ENCODE results near the gene PADI3. TPM values are rescaled to one million over a fixed set of nuclear protein-coding genes. Genes with fewer than 3 reads are reported as not detected.

Gene PADI3
- total RNA-seq, 1 experiment from 2014 or later, result 0.61 TPM

DNA sequence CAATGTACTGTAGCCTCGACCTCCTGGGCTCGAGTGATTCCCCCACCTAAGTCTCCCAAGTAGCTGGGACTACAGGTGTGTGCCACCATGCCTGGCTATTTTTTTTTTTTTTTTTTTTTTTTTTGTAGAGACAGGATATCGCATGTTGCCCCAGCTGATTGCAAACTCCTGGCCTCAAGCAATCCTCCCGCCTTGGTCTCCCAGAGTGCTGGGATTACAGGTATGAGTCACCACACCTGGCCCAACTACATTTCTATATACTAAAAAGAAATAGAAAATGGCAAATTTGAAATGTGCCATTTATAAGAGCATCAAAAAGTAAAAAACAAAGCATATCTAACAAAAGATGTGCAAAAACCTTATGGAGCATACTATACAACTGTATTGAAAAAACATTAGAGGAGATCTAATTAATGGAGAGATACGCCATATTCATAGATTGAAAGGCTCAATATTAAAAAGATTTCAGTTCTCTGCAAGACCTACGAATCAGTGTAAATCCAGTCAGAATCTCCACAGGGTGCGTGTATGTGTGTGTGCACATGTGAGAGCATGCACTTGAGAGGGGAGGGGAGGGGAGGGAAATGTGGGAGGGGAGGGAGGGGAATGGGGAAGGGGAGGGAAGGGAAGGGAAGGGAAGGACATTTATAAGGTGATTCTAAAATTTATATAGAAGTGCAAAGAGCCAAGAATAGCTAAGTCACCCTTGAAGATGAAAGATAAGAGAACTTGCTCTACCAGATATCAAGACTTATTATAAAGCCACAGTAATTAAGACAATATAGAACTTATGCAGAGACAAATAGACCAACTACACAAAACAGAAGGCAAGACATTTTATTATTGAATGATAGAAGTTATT, 43.6 kb downstream of the PADI3 start:
- POLR2A ChIA-PET, result interaction anchor here (0.6 kb wide), 1 partner anchor 729 kb away, joined by 3 read pairs; no protein-coding TSS in a partner anchor
- Mint-ChIP-seq H3K27me3 (ENCODE audit: low read depth) (peaks cover 2% of the 10 kb centered on the region; the same call in 1 of the 2 replicates), H3K36me3 (no peaks in the 10 kb centered on the region), H3K27ac (no peak overlapping the region), H3K4me3 (no peak overlapping the region), H3K4me1 (peaks cover 3% of the 10 kb centered on the region; the same call in 1 of the 2 replicates), H3K9me3 (no peaks in the 10 kb centered on the region)
- CTCF ChIA-PET, result interaction anchor here (1.2 kb wide), 1 partner anchor 43 kb away, joined by 3 read pairs; no protein-coding TSS in a partner anchor
- ATAC-seq, result no peak
- TF ChIP-seq, protein P1, sequence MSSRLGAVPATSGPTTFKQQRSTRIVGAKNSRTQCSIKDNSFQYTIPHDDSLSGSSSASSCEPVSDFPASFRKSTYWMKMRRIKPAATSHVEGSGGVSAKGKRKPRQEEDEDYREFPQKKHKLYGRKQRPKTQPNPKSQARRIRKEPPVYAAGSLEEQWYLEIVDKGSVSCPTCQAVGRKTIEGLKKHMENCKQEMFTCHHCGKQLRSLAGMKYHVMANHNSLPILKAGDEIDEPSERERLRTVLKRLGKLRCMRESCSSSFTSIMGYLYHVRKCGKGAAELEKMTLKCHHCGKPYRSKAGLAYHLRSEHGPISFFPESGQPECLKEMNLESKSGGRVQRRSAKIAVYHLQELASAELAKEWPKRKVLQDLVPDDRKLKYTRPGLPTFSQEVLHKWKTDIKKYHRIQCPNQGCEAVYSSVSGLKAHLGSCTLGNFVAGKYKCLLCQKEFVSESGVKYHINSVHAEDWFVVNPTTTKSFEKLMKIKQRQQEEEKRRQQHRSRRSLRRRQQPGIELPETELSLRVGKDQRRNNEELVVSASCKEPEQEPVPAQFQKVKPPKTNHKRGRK (CRISPR knock-in tag; IDR thresholded peaks at IDR 0.05; ENCODE audit: borderline replicate concordance), result no peak
- no peak for TF ChIP-seq MYBL2 (CRISPR knock-in tag; IDR thresholded peaks at IDR 0.05)
- no peak for TF ChIP-seq NR3C1 (CRISPR knock-in tag; conservative IDR thresholded peaks at IDR 0.05; ENCODE audit: low read depth)
- TF ChIP-seq RELA (CRISPR knock-in tag; IDR thresholded peaks at IDR 0.05; ENCODE audit: borderline replicate concordance), result no peak
- TF ChIP-seq, protein P2, sequence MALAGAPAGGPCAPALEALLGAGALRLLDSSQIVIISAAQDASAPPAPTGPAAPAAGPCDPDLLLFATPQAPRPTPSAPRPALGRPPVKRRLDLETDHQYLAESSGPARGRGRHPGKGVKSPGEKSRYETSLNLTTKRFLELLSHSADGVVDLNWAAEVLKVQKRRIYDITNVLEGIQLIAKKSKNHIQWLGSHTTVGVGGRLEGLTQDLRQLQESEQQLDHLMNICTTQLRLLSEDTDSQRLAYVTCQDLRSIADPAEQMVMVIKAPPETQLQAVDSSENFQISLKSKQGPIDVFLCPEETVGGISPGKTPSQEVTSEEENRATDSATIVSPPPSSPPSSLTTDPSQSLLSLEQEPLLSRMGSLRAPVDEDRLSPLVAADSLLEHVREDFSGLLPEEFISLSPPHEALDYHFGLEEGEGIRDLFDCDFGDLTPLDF (CRISPR knock-in tag; IDR thresholded peaks at IDR 0.05), result no peak
- TF ChIP-seq NFE2L1 (CRISPR knock-in tag; IDR thresholded peaks at IDR 0.05), result no peak
- TF ChIP-seq, protein P3, sequence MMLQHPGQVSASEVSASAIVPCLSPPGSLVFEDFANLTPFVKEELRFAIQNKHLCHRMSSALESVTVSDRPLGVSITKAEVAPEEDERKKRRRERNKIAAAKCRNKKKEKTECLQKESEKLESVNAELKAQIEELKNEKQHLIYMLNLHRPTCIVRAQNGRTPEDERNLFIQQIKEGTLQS (CRISPR knock-in tag; conservative IDR thresholded peaks at IDR 0.05), result no peak
- TF ChIP-seq MAX (CRISPR knock-in tag; IDR thresholded peaks at IDR 0.05), result no peak
- TF ChIP-seq, protein P4, sequence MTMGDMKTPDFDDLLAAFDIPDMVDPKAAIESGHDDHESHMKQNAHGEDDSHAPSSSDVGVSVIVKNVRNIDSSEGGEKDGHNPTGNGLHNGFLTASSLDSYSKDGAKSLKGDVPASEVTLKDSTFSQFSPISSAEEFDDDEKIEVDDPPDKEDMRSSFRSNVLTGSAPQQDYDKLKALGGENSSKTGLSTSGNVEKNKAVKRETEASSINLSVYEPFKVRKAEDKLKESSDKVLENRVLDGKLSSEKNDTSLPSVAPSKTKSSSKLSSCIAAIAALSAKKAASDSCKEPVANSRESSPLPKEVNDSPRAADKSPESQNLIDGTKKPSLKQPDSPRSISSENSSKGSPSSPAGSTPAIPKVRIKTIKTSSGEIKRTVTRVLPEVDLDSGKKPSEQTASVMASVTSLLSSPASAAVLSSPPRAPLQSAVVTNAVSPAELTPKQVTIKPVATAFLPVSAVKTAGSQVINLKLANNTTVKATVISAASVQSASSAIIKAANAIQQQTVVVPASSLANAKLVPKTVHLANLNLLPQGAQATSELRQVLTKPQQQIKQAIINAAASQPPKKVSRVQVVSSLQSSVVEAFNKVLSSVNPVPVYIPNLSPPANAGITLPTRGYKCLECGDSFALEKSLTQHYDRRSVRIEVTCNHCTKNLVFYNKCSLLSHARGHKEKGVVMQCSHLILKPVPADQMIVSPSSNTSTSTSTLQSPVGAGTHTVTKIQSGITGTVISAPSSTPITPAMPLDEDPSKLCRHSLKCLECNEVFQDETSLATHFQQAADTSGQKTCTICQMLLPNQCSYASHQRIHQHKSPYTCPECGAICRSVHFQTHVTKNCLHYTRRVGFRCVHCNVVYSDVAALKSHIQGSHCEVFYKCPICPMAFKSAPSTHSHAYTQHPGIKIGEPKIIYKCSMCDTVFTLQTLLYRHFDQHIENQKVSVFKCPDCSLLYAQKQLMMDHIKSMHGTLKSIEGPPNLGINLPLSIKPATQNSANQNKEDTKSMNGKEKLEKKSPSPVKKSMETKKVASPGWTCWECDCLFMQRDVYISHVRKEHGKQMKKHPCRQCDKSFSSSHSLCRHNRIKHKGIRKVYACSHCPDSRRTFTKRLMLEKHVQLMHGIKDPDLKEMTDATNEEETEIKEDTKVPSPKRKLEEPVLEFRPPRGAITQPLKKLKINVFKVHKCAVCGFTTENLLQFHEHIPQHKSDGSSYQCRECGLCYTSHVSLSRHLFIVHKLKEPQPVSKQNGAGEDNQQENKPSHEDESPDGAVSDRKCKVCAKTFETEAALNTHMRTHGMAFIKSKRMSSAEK (CRISPR knock-in tag; IDR thresholded peaks at IDR 0.05; ENCODE audit: borderline replicate concordance), result no peak
- no peak for DNase-seq (ENCODE audit: low spot score)

DNA sequence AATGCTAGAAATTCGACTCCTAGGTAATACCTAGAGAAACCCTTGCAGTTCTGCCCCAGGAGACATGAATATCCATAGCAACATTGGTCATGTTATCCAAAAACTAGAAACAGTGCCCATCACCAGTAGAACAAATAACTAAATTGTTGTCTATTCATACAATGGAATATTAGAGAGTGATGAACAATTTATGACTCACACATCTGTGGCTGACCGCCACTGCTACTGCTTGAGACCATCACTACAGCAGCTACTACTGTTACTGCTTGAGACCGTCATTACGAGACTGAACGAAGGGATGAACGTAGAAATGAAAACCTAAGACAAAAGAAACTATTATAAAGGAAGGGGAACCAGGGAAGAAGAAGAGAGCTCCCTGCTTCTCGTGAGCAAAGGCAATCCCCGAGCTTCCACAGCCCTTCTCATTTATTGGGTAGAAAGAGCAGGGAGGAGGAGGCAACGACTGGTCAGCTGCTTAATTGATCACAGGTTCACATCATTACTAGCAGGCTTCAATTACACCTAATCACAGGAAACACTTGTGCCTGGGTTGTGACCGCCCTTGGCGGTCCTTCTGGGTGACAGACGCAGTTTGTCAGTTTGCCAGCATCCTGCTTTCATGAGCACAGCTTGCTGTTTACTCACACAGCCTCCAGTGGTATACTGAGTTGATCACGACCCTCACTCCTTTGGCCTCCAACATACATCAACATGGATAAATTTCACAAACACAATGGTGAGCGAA, 45.0 kb downstream of the PADI3 start:
- ChIA-PET POLR2A (no interaction called here), CTCF (interaction anchor here (1.2 kb wide), 1 partner anchor 42 kb away, joined by 3 read pairs; no protein-coding TSS in a partner anchor)
- H3K36me3 Mint-ChIP-seq, result no peaks in the 10 kb centered on the region
- DNase-seq (ENCODE audit: low spot score) (no peak), ATAC-seq (no peak)
- no peak overlapping the region for H3K4me3 Mint-ChIP-seq
- no peaks in the 10 kb centered on the region; the same call in 1 of the 2 replicates for H3K27me3 Mint-ChIP-seq (ENCODE audit: low read depth)
- no peak overlapping the region for H3K27ac Mint-ChIP-seq
- H3K4me1 Mint-ChIP-seq, result peaks cover 3% of the 10 kb centered on the region; the same call in 1 of the 2 replicates
- peaks cover 3% of the 10 kb centered on the region; the same call in 1 of the 2 replicates for H3K9me3 Mint-ChIP-seq
- TF ChIP-seq NFATC4 (CRISPR knock-in tag; IDR thresholded peaks at IDR 0.05) (no peak), MYBL2 (CRISPR knock-in tag; IDR thresholded peaks at IDR 0.05) (no peak), ZBTB43 (CRISPR knock-in tag; IDR thresholded peaks at IDR 0.05) (no peak), ZNF281 (CRISPR knock-in tag; IDR thresholded peaks at IDR 0.05) (no peak)
- TF ChIP-seq, protein P5, sequence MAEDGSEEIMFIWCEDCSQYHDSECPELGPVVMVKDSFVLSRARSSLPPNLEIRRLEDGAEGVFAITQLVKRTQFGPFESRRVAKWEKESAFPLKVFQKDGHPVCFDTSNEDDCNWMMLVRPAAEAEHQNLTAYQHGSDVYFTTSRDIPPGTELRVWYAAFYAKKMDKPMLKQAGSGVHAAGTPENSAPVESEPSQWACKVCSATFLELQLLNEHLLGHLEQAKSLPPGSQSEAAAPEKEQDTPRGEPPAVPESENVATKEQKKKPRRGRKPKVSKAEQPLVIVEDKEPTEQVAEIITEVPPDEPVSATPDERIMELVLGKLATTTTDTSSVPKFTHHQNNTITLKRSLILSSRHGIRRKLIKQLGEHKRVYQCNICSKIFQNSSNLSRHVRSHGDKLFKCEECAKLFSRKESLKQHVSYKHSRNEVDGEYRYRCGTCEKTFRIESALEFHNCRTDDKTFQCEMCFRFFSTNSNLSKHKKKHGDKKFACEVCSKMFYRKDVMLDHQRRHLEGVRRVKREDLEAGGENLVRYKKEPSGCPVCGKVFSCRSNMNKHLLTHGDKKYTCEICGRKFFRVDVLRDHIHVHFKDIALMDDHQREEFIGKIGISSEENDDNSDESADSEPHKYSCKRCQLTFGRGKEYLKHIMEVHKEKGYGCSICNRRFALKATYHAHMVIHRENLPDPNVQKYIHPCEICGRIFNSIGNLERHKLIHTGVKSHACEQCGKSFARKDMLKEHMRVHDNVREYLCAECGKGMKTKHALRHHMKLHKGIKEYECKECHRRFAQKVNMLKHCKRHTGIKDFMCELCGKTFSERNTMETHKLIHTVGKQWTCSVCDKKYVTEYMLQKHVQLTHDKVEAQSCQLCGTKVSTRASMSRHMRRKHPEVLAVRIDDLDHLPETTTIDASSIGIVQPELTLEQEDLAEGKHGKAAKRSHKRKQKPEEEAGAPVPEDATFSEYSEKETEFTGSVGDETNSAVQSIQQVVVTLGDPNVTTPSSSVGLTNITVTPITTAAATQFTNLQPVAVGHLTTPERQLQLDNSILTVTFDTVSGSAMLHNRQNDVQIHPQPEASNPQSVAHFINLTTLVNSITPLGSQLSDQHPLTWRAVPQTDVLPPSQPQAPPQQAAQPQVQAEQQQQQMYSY (CRISPR knock-in tag; IDR thresholded peaks at IDR 0.05), result no peak

All from WTC11 (cell line).